NCI-H1436 (cell line): ENCODE data around the gene YBEY.

ENCODE experiments used
- DNase-seq: peaks from one replicate; lab custom pipeline; 2025; lab: John Stamatoyannopoulos, UW

Gene YBEY

DNA sequence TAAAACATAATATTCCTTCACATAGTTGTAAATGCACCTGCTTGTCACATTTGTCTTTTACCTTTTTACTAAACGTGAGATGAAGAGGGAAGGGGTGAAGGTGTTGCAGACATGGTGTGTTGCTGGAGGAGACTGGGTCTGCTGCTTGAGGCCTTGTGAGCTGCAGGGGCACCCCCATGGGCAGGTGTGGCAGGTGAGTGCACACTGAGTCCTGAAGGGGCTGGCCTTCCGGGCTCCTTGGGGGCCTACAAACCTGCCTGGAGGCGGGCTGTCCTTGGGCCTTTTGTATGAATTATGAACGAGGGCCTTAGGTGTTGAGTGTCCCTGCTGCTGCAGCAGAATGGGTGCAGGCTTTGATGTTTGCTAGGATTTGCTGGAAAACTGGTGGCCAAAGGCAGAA, 41.6 kb downstream of the YBEY start:
- no peak for DNase-seq

DNA sequence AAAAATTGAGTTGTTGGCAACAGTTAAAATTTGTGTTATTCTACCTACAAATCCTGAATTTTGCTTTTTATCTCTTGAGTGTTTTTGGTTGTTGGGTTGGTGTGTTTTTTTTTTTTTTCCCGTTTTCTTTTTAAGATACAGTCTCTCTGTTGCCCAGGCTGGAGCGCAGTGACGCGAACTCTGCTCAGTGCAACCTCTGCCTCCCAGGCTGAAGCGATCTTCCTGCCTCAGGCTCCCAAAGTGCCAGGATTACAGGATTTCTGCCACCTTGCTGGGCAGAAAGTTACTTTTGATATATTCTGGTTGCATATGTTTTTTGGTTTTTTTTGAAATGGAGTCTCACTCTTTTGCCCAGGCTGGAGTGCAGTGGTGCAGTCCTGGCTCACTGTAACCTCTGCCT, 42.0 kb downstream of the YBEY start:
- DNase-seq, result no peak

DNA sequence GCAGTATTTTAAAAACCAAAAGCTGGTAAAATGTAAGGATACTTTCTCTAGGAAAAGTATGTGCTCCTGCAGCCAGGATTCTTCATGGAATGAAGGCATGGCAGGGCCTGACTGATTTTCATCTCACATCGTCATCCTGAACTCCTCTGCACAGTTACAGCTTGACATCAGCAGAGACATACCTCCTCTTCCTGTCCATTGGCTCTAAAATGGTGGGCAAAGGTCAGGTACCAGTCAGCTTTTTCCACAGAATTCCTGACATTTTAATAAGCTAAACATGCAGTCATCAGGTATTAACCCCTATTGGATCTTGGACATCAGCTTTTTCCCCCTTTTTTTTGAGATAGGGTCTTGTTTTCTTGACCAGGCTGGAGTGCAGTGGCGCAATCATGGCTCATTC, 43.7 kb downstream of the YBEY start:
- no peak for DNase-seq

DNA sequence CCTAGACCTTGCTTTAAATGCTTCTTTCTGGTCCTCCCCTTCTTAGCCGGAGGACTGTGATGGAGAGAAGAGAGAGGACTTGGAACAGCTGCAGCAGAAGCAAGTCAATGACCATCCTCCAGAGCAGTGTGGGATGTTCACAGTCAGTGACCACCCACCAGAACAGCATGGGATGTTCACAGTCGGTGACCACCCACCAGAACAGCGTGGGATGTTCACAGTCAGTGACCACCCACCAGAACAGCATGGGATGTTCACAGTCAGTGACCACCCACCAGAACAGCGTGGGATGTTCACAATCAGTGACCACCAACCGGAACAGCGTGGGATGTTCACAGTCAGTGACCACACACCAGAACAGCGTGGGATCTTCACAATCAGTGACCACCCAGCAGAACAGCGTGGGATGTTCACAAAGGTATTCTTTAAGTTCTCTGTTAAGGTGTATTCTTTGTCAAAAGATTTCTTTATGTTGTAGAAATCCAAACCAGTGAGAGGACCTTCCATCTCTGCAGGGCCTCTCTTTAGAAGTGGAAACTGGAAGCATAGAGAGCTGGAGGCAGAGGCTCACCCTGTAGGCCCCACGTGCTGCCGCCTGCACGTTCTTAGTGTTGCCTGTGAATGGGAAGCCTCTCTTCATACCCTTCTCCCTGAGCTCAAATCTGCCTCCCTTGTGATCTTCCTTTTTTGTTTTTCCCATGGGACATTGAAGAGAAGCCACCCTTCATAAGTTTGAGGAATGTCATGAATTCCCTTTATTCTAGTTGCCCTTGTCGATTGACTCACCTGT, 48.4 kb downstream of the YBEY start:
- no peak for DNase-seq

DNA sequence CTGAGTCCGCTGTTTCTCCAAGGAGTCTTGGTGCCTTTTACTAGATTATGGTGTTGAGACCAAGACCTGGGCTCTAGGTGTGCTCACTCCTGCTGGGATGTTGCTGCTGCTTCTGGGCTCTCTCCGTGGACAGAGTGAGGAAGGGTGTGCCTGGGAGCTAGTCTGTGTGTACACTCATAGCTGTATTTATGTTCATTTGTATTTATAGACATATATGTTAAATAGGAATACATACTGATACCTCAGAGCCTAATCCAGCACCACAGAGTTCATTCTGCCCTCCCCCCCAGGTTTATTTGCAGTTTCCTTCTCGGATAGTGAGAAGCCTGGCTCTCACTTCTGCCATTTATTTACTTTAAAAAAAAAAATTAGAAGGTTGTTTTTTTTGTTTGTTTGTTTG, 50.5 kb downstream of the YBEY start:
- no peak for DNase-seq

DNA sequence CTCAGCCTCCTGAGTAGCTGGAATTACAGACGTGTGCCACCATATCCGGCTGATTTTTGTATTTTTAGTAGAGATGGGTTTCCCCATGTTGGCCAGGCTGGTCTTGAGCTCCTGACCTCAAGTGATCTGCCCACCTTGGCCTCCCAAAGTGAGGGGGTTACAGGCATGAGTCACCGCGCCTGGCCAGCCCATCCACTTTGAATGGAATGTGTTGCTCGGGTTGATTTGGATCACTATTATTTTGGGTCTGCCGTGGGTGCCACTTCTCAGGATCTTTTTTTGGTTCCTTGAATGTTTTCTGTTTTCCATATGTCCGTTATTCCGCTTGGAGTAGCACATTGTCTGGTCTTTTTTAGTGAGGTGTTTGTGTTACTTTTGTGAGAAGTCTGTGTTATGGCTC, 54.9 kb downstream of the YBEY start:
- DNase-seq, result no peak

DNA sequence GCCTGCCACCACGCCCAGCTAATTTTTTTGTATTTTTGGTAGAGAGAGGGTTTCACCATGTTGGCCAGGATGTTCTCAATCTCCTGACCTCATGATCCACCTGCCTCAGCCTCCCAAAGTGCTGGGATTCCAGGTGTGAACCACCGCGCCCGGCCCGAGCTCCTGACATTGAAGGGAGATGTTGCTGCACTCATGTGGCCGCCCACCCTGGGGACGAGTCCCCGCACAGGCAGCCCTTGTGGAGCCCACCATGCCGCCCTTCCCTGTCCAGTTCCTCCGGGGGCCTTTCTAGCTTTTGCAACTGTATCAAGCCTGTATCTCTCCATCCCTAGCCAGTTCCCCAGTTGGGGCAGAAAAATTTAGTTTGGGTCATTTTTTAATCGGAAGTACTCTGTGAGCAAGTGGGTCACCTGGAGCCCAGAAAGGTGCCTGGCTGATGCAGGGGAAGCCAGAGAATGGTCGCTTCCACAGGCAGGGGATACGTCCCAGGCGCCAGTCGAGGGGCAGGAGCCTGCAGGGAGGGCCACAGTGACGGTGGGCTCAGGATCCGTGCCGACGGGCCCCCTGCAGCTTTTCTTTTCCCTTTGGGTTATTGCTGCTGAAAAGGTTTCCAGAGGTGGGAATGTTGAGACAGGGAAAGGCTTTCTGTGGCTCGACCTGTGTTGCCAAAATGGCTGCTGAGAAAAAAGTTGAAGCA, 58.2 kb downstream of the YBEY start:
- no peak for DNase-seq

DNA sequence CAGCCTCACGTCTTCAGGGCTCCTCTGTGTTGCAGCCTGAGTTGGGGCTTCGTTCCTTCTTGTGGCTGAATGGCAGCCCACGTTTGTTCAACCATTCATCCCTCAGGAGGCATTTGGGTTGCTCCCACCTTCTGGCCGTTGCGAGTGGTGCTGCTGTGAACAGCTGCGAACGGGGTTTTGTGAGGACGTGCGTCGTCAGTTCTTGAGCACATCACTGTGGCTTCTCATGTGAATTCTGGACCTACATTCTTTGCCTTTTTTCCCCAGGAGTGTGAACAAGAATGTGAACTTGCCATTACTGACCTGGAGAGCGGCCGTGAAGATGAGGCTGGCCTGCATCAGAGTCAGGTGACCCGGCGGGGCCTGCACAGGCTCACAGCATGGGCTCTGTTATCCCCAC, 59.7 kb downstream of the YBEY start:
- no peak for DNase-seq

DNA sequence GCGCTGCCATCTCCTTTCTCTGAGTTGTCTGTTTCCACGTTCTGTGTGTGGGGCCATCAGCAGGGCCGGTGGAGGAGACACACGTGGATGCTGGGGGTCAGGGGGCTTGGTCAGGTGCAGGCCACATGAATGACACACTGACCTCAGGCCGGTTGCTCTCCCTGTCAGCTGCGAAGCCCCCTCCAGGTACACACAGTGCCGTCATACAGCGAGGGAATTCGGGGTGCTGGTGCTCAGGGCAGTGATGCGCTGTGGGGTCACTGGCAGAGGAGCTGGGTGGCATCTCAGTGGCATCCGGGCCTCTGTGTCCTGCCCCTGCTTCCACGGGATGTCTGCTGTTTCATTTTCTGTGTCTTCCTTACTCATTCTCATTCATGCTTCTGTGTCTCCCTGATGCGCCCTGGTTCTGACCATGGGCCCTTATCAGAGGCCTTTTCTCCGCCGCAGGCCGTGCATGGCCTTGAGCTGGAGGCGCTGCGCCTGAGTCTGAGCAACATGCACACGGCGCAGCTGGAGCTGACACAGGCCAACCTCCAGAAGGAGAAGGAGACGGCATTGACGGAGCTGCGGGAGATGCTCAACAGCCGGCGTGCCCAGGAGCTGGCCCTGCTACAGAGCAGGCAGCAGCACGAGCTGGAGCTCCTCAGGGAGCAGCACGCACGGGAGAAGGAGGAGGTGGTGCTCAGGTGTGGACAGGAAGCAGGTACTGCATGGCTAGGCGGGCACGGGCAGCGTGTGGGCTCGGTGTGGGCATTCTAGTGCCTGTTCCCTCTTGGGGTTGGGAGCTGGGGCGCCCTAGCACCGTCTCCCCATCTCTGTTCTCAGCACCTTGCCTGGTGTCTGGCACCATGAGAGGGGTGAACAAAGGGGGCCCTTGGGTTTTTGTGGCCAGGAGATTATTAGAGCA, 60.4 kb downstream of the YBEY start:
- no peak for DNase-seq

DNA sequence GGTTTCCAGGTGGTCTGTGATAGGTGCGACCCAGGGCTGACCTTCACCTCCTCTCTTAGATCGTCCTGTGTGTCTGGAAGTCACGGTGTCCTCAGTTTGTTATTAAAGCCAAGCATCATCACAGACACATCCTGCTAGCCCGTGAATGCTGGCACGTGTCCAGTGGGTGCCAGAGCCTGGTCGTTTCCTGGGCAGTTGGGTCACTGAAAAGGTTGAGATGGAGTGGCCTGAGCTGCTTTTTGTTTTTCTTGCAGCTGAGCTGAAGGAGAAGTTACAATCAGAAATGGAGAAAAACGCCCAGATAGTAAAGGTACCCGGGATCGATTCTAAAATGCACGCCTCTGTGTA, 61.0 kb downstream of the YBEY start:
- no peak for DNase-seq
